Measurements from ENCODE around the gene SMYD1. TPM values are rescaled to one million over a fixed set of nuclear protein-coding genes. Genes with fewer than 3 reads are reported as not detected.

Gene SMYD1
- total RNA-seq, 1 donor from 2014 or later, result not detected

GRCh38 chr2:88108796-88109195, 41.2 kb downstream of the SMYD1 start:
- no peaks in the 10 kb centered on the region for H3K9me3 Mint-ChIP-seq (ENCODE audit: low read depth)
- H3K36me3 Mint-ChIP-seq (ENCODE audit: low read depth), result no peaks in the 10 kb centered on the region
- TF ChIP-seq CTCF (IDR thresholded peaks at IDR 0.05), result no peak
- no peak overlapping the region for H3K4me3 Mint-ChIP-seq (ENCODE audit: unreplicated experiment)
- H3K27ac Mint-ChIP-seq (ENCODE audit: unreplicated experiment), result no peak overlapping the region
- no peaks in the 10 kb centered on the region for H3K4me1 Mint-ChIP-seq (ENCODE audit: low read depth)
- H3K27me3 Mint-ChIP-seq (ENCODE audit: low read depth), result peaks cover 9% of the 10 kb centered on the region
- no peak for DNase-seq (ENCODE audit: low spot score)

DNA sequence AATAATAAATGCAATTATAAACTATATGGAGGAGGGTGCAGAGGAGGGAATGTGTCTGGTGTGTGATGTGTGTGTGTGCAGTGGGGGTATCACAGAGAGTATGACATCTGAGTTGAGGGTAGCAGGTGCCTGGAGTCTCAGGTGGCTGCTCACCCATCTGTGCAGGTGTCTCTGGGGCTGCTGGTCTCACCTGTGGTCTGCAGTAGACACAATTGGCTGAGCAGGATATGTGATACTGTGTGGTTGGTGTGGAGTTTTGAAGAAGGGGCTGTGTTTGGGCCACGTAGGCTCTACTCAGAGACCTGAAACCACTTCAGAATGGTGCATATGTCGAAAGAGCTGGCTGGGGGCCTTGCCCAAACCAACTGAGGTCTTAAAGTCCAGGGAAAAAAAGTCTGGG, 43.2 kb downstream of the SMYD1 start:
- Mint-ChIP-seq H3K4me1 (ENCODE audit: low read depth) (peaks cover 4% of the 10 kb centered on the region), H3K27ac (ENCODE audit: unreplicated experiment) (no peak overlapping the region), H3K27me3 (ENCODE audit: low read depth) (peaks cover 13% of the 10 kb centered on the region), H3K36me3 (ENCODE audit: low read depth) (no peaks in the 10 kb centered on the region), H3K4me3 (ENCODE audit: unreplicated experiment) (no peak overlapping the region), H3K9me3 (ENCODE audit: low read depth) (no peaks in the 10 kb centered on the region)
- DNase-seq (ENCODE audit: low spot score), result no peak
- TF ChIP-seq CTCF (IDR thresholded peaks at IDR 0.05), result no peak

GRCh38 chr2:88113069-88113468, 45.4 kb downstream of the SMYD1 start:
- Mint-ChIP-seq H3K36me3 (ENCODE audit: low read depth) (no peaks in the 10 kb centered on the region), H3K4me3 (ENCODE audit: unreplicated experiment) (no peak overlapping the region), H3K9me3 (ENCODE audit: low read depth) (no peaks in the 10 kb centered on the region), H3K27me3 (ENCODE audit: low read depth) (peaks cover 18% of the 10 kb centered on the region), H3K27ac (ENCODE audit: unreplicated experiment) (no peak overlapping the region), H3K4me1 (ENCODE audit: low read depth) (peaks cover 4% of the 10 kb centered on the region)
- no peak for TF ChIP-seq CTCF (IDR thresholded peaks at IDR 0.05)
- no peak for DNase-seq (ENCODE audit: low spot score)

DNA sequence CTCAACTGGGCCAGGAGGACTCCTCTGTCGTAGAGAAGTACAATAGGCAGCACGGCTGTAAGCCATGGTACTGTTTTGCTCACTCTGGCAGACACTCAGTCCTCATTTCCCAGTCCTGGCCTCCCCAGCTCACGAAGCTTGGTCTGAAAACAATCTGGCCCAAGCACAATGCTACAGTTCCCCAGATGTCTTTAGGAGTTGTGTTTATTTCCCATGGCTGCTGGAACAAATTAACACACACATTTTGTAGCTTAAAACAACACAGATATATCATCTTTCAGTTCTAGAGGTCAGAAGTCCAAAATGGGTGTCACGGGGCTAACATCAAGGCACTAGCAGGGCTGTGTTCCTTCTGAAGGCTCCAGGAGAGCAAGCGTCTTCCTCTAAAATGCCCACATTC, 47.3 kb downstream of the SMYD1 start:
- DNase-seq (ENCODE audit: low spot score), result no peak
- no peak overlapping the region for H3K27ac Mint-ChIP-seq (ENCODE audit: unreplicated experiment)
- peaks cover 4% of the 10 kb centered on the region for H3K4me1 Mint-ChIP-seq (ENCODE audit: low read depth)
- no peak overlapping the region for H3K4me3 Mint-ChIP-seq (ENCODE audit: unreplicated experiment)
- TF ChIP-seq CTCF (IDR thresholded peaks at IDR 0.05), result no peak
- H3K27me3 Mint-ChIP-seq (ENCODE audit: low read depth), result peaks cover 20% of the 10 kb centered on the region
- H3K36me3 Mint-ChIP-seq (ENCODE audit: low read depth), result no peaks in the 10 kb centered on the region
- no peaks in the 10 kb centered on the region for H3K9me3 Mint-ChIP-seq (ENCODE audit: low read depth)

DNA sequence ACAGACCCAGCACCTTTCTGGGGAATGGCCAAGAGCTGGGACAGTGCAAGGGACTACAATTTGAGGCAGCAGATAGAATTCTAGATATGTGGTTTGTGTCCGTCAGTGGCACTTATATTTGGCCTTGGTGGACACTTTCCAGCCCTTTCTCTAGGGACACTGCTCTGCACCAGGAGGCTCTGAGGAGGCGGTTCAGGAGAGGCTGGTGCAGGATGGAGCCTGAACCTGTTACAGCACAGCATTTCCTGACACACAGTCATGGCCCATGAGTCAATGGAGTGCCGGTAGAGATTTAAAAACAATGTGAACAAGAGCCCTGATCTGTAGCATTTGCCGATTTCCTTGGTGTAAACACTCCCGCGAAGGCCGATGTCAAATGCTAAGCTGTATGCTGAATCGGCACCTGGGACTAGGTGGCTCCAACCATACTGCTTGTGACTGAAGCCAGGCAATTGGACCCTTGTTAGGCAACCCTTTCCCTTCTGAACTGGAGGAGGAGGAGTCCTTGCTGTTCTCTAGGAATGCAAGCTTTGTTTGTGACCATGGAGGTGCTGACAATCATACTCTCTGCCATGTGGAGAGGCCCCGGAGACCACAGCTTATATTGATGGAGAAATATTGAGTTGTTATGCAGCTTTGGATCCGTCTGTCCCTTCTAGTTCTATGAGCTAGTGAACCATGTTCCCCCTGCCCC, 48.3 kb downstream of the SMYD1 start:
- H3K27ac Mint-ChIP-seq (ENCODE audit: unreplicated experiment), result no peak overlapping the region
- no peaks in the 10 kb centered on the region for H3K9me3 Mint-ChIP-seq (ENCODE audit: low read depth)
- H3K36me3 Mint-ChIP-seq (ENCODE audit: low read depth), result no peaks in the 10 kb centered on the region

More for the DNA sequence above, 48.3 kb downstream of the SMYD1 start:
- H3K27me3 Mint-ChIP-seq (ENCODE audit: low read depth), result peaks cover 22% of the 10 kb centered on the region
- TF ChIP-seq CTCF (IDR thresholded peaks at IDR 0.05), result no peak
- H3K4me1 Mint-ChIP-seq (ENCODE audit: low read depth), result peaks cover 4% of the 10 kb centered on the region
- no peak overlapping the region for H3K4me3 Mint-ChIP-seq (ENCODE audit: unreplicated experiment)
- no peak for DNase-seq (ENCODE audit: low spot score)

Measured in chondrocyte (in vitro differentiated cells).